H1 (cell line): ENCODE data around the gene VWA7. TPM values are rescaled to one million over a fixed set of nuclear protein-coding genes. Genes with fewer than 3 reads are reported as not detected.

Experiments used
- CBX5 ChIP-seq: fragments of 300-800, 300-1000 bp; sonication (generic); IDR thresholded peaks from 2 replicates; pipeline ENCODE4 v1.7.1; 2016; ENCODE audit warnings: antibody characterized with exemption, low read length, low read depth
- CBX8 ChIP-seq: fragments of 300-800, 300-1000 bp; sonication (generic); IDR thresholded peaks from 2 replicates; pipeline ENCODE4 v1.7.1; 2016; ENCODE audit warnings: low read depth, low read length, borderline replicate concordance
- EZH2 ChIP-seq: fragments of 200-600 bp; sonication (generic); IDR thresholded peaks from 2 replicates; pipeline ENCODE4 v1.7.1; 2012; ENCODE audit warnings: low read depth, mild to moderate bottlenecking, moderate library complexity, low read length, inconsistent platforms; ENCODE audit not compliant: severe bottlenecking
- RAD21 ChIP-seq, 2 experiments: IDR thresholded peaks in 1 of 2; conservative IDR thresholded peaks in 1 of 2; 2 replicates each; pipeline ENCODE4 v1.6.1; 2011; ENCODE audit warnings: low read depth in 2 of 2, low read length in 2 of 2, improper control_type of control experiment in 1 of 2, inconsistent platforms in 1 of 2, mild to moderate bottlenecking in 1 of 2, moderate library complexity in 1 of 2
- SIN3A ChIP-seq, 2 experiments: IDR thresholded peaks in 1 of 2; conservative IDR thresholded peaks in 1 of 2; 2 replicates each; pipeline ENCODE4 v1.6.1; 2011 to 2012; ENCODE audit warnings: low read length in 2 of 2, improper control_type of control experiment in 1 of 2, low read depth in 1 of 2, mild to moderate bottlenecking in 1 of 2
- SP4 ChIP-seq: IDR thresholded peaks from 2 replicates; pipeline ENCODE4 v1.6.1; 2012; ENCODE audit warnings: low read length, inconsistent platforms
- polyA plus RNA-seq, 7 experiments: library from polyadenylated mRNA; depleted of rRNA in 3 of 7; stranded (reverse) in 5 of 7; unstranded in 2 of 7; fragments of >200 nt in 5 of 7; fragments of 200-250 nt in 2 of 7; gene quantifications; 1 replicate in 5 of 7; 2 replicates in 1 of 7; 4 replicates in 1 of 7; pipeline versions ENCODE4 v1.2.1 to v1.2.3, GENCODE V29; 2011 to 2013; ENCODE audit warnings: missing spikeins in 2 of 7, mixed read lengths in 2 of 7
- total RNA-seq: library from RNA; stranded (reverse); fragmentation: NEBNext Ultra II Directional; extraction: Animal tissue kit (Norgen Biotek cat#: 25700); gene quantifications from 2 replicates; pipeline ENCODE4 v1.2.1, GENCODE V29; 2021

The VWA7 gene
- total and polyA plus RNA-seq, 2 of the 8 experiments (the other 6 are each of a cell fraction or from before 2014, with no cell fraction given), result 0.82 to 2.1 TPM

GRCh38 chr6:31778193-31778592, 1.1 kb upstream of the VWA7 start (continued):
- no peak for TF ChIP-seq CBX5
- TF ChIP-seq SIN3A (conservative IDR thresholded peaks at IDR 0.05 in 1 of 2, IDR thresholded peaks at IDR 0.05 in 1 of 2; ENCODE audit: low read depth in 1 of 2, low read length in 2 of 2), result no peak
- TF ChIP-seq SP4, result no peak
- no peak for TF ChIP-seq RAD21 (IDR thresholded peaks at IDR 0.05 in 1 of 2, conservative IDR thresholded peaks at IDR 0.05 in 1 of 2; ENCODE audit: low read depth in 2 of 2, low read length in 2 of 2)
- no peak for TF ChIP-seq EZH2
- no peak for TF ChIP-seq CBX8
